HG03439 (cell line): ENCODE results near the gene RIOK1.

Source experiments
- ATAC-seq: cut with Tn5 transposase; IDR thresholded peaks from one replicate; pipeline ENCODE4 v1.9.1; 2021; ENCODE audit warnings: mild to moderate bottlenecking, moderate library complexity; ENCODE audit not compliant: unreplicated experiment

RIOK1 gene

GRCh38 chr6:7406743-7407142 is 17.1 kb downstream of the RIOK1 start:
- ATAC-seq = no peak

DNA sequence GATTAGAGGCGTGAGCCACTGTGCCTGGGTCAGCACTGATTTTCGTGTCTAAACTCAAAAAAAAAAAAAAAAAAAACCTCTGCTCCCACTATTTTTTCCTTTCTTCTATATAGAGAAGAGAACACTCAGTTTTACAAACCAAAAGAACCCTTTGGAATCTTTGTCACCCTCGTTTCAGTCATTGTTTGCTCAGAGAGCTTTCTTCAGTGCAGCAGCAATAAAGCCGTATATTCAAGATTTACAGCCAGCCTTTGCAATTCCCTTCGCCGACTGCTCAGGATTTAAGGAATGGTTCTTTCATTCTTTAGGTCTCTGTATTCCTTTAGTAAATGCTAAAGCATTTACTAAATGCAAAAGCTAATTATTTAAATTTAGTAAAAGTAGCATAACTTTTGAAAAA is 20.1 kb downstream of the RIOK1 start:
- no peak for ATAC-seq

GRCh38 chr6:7410851-7411250 is 21.2 kb downstream of the RIOK1 start:
- no peak for ATAC-seq

DNA sequence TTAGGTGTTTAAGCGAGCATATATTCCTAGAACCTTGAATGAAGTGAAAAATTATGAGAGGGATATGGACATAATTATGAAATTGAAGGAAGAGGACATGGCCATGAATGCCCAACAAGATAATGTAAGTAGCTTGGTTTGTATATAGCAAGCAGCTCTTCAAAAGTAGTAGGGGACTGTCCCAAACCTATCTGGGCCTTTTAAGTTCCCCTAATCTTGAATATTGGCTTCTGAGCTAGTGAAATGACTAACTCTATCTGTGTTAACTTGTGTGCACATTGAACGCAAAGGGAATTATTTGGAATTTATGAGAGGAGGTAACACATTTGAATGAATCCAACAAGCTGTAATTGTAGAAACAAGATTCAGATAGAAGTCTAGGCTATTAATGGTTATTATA is 21.7 kb downstream of the RIOK1 start:
- no peak for ATAC-seq

GRCh38 chr6:7413151-7413823 is 23.7 kb downstream of the RIOK1 start:
- no peak for ATAC-seq

DNA sequence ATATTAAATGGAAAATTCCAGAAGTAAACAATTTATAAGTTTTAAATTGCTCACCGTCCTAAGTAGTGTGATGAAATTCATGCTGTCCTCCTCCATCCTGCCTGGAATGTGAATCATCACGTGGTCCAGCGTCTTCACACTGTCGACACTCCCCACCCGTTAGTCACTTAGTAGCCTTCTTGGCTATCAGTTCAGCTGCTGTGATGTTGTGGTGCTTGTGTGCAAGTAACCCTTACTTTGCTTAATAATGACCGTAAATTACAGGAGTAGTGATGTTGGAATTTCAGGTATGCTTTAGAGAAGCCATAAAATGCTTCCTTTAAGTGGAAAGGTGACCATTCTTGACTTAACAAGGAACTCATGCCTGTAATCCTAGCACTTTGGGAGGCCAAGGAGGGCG is 25.2 kb downstream of the RIOK1 start:
- no peak for ATAC-seq

DNA sequence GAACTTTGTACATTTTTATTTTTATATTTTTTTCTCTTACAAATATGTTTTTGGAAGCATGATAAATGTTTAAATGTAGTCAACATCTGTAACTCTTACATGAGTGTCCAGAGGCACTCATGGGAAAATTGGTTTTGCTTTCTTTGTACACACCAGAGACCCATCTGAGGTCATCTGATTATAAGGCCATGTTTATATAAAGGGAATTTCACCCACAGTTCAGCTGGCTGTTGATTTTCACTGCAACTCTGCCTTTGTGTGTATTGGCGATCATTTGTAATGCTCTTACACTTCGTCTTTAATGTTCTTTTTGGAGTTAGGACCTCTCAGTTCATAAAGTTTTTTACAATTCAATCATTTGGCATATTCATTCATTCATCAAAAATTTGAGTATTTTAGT is 28.1 kb downstream of the RIOK1 start:
- no peak for ATAC-seq

DNA sequence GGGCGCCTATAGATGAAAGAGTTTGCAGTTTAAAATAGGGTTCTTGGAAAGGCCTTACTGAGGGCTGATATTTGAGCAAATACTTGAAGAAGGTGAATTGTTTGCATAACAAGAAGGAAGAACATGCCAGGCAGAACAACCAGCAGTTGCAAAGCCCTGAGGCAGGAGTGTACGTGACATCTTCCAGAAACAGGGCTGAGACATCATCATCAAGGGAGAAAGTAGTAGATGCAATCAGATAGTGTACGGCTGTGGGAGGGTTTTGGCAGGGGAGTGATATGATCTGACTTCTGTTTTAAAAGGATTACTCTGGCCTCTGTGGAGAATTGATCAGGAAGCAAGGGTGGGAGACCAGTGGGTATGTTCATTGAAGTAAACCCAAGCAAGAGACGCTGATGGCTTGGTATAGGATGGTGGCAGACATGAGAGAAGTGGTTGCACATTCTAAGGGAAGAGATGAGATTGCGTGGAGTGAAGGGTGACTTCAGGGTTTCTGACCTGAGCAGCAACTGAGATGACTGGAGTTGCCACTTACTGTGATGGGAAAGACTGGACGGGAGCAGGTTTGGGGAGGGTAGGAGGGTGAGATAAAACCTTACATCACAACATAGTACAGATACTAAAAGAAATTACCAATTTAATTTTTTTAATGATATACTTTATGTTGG is 28.8 kb downstream of the RIOK1 start:
- no peak for ATAC-seq

GRCh38 chr6:7419065-7419464 is 29.5 kb downstream of the RIOK1 start:
- no peak for ATAC-seq

DNA sequence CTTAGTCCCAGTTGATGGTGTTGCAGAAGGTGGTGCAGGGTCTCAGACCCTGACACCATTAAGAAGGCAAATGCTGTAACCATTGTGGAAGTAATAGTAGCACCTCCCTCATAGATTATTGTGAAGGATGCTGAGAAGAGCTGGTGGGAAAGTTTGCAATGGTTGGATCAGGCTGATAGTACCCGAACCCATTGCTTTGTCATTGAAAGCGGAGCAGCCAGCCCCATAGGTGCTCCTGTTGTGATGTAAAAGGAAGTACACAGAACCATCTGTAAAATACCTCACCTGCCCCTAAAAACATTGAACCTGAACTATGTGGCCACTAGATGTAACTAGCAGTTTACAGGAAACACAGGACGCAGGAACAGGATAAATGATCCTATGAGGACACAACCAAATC is 31.5 kb downstream of the RIOK1 start:
- ATAC-seq = no peak

- ATAC-seq = no peak
These were observed 34.5 kb downstream of the RIOK1 start for GRCh38 chr6:7424058-7424457.

- no peak for ATAC-seq
These were observed 35.6 kb downstream of the RIOK1 start for GRCh38 chr6:7424967-7425807.

DNA sequence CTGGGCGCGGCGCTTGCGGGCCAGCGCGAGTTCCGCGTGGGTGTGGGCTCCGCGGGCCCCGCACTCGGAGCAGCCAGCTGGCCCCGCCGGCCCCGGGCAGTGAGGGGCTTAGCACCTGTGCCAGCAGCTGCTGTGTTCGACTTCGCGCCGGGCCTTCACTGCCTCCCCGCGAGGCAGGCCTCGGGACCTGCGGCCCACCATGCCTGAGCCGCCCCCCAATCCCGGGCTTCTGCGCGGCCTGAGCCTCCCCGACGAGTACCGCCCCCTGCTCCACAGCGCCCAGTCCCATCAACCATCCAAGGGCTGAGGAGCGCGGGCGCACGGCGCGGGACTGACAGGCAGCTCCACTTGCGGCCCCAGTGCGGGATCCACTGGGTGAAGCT is 36.2 kb downstream of the RIOK1 start:
- no peak for ATAC-seq

DNA sequence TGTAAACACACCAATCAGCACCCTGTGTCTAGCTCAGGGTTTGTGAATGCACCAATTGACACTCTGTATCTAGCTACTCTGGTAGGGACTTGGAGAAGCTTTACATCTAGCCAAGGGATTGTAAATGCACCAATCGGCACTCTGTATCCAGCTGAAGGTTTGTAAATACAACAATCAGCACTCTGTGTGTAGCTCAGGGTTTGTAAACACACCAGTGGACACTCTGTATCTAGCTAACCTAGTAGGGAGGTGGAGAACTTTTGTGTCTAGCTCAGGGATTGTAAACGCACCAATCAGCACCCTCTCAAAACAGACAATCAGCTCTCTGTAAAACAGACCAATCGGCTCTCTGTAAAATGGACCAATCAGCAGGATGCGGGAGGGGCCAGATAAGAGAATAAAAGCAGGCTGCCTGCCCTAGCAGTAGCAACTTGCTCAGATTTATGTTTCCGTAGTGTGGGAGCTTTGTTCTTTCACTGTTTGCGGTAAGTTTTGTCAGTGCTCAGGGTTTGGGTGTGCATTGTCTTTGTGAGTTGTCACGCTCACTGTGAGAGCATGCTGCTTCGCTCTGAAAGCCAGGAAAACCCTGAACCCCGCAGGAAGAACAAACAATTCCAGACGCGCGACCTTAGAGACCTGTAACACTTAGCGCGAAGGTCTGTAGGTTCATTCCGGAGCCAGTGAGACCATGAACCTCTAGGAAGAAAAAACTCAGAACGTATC is 37.0 kb downstream of the RIOK1 start:
- ATAC-seq = no peak

DNA sequence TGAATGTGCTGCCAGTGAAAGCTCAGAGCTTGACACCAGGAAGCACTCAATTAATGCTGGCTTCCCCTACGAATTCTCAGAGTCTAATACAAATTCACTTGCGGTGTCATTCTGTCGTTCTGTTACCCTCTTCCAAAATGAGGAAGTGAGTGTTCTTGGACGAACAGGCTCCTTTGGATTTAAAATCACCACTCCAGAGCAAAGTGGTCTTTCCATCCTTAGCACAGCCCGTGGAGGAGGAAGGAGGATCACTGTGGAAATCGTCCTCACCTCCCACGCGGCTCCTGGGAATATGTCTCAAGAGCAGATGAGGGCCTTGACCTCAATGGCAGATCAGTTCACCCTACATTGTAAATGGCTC is 41.7 kb downstream of the RIOK1 start:
- ATAC-seq = no peak

GRCh38 chr6:7431674-7432390 is 42.2 kb downstream of the RIOK1 start:
- ATAC-seq = no peak

GRCh38 chr6:7432391-7433120 is 42.9 kb downstream of the RIOK1 start:
- ATAC-seq = no peak

- no peak for ATAC-seq
These were observed 43.6 kb downstream of the RIOK1 start for GRCh38 chr6:7433121-7433617.

GRCh38 chr6:7434672-7435071 is 45.1 kb downstream of the RIOK1 start:
- no peak for ATAC-seq

DNA sequence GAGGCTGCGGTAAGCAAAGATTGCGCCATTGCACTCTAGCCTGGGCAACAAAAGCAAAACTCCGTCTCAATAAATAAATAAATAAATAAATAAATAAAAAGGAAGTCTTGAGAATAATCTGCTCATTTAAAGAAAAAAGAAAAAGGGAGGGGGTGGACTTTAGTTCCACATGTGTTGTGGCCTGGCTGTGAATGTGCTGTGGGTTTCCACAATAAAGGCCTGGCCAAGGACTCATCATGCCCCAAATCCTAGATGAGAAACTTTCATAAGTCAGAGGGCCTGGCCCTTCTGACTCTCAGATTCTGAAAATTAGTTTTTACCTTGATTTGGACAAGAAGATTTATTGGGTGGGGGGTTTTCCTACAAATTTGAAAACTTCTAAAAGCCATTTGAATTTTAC is 48.4 kb downstream of the RIOK1 start:
- ATAC-seq = no peak
